ENCODE data around the gene ARL1.
"Not testable (repeated sequence)": the region's sequence is repeated elsewhere in the genome, so short reads cannot be mapped to it uniquely, and the experiment has no call there.

The ARL1 gene

DNA sequence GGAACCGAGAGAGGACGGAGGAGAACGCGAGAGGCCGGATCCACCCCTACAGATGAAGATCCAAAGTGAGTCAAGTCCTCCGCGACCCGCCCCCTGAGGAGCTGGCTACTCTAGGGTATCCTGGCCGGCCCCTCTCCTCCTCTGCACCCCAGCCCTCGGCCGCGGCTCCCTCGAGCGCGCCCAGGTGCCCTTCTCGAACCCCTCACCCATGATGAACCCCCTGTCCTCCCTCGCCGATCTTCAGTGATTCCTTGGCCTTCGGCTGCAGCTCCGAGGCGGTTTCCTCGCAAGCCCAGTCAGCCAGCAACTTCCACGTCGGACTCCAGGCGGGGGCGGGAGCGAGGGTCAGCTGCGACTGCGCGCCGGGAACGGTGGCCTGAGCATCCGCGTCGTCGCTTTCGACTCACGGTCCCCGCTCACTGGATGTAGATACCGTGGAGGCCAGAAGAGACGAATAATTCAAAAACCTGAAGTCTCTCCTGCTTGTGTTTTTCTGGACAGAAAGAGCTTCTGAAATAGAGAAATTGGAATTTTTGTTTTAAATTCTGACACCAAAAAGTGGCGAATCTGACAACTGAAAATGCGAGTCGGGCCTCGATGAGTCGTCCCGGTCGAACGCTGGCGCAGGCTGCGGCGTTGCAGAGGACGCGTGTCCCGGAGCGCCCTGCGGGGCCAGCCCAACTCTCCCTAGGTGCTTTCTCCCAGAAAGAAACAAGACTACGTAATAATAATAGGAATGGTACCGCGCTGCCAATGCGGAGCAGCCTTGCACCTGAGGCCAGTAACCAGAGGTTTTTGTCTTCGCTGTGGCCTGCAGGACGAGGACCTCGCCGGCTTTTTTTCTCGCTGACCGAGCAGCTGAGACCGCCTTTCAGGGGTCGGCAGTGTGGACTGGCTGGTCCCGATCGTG is at the start of gene ARL1:
Gene ARL1 (minus strand): TSS at position 337 of the 910 bp plus-strand sequence. CDS start 127 bp downstream, at position 210.
- DNase-seq (ENCODE audit: low spot score) (peak; percentile 63), FAIRE-seq (no peak)

DNA sequence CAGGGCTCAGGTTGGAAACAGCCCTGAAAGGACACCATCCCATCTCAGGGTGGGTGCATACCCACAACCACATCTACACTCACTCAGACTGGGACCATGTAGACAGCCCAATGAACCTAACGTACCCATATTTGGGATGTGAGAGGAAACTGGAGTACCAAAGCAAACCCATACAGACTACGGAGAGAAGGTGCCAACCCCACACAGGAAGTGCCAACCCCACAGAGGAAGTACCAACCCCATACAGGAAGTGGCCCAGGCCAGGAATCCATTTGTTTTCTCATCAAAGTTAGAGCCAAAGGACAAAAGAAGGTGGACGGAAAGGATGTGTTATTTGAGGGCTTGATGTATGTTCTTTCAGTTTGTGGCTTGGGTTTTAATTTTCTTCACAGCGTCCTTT is 48.1 kb upstream of the ARL1 start:
- FAIRE-seq (no peak), DNase-seq (ENCODE audit: low spot score) (no peak)

GRCh38 chr12:101441461-101442224 is 34.1 kb upstream of the ARL1 start:
- FAIRE-seq (no peak), DNase-seq (ENCODE audit: low spot score) (no peak)

- FAIRE-seq, result no peak
These were observed 31.7 kb upstream of the ARL1 start for GRCh38 chr12:101439236-101439635.

GRCh38 chr12:101436136-101436535 is 28.6 kb upstream of the ARL1 start:
- FAIRE-seq (no peak), DNase-seq (ENCODE audit: low spot score) (no peak)

More at GRCh38 chr12:101439236-101439635, 31.7 kb upstream of the ARL1 start:
- no peak for DNase-seq (ENCODE audit: low spot score)

GRCh38 chr12:101430456-101430855 is 22.9 kb upstream of the ARL1 start:
- FAIRE-seq (no peak), DNase-seq (ENCODE audit: low spot score) (no peak)

- FAIRE-seq, result no peak
- DNase-seq (ENCODE audit: low spot score), result no peak
These were observed 17.0 kb upstream of the ARL1 start for GRCh38 chr12:101424620-101425019.

DNA sequence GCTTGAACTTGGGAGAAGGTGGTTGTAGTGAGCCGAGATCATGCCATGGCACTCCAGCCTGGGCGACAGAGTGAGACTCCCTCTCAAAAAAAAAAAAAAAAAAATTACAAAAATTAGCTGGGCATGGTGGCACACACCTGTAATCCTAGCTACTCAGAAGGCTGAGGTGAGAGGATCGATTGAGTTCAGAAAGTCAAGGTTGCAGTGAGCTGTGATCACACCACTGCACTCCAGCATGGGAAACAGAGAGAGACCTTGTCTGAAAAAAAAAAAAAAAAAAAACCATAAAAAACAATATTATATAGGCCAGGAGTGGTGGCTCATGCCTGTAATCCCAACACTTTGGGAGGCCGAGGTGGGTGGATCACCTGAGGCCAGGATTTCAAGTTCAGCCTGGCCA is 14.5 kb upstream of the ARL1 start:
- FAIRE-seq; DNase-seq (ENCODE audit: low spot score): not testable (repeated sequence)

DNA sequence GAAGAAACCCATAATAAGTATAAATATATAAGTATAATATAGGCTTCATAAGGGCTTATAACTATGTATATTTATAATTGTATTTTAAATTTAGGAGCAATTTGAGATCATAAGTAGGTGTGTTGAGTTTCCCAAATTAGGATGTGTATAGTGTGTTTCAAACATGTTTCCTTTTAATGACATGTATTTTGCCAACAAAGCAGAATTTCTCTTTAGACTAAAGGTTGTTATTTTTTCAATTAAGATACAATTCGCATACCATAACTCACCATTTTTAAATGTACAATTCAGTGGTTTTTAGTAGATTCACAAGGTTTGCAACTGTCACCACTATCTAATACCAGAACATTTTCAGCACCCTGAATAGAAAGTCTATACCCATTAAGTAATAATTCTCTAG is 7.7 kb upstream of the ARL1 start:
- DNase-seq (ENCODE audit: low spot score), result no peak
- FAIRE-seq, result no peak

DNA sequence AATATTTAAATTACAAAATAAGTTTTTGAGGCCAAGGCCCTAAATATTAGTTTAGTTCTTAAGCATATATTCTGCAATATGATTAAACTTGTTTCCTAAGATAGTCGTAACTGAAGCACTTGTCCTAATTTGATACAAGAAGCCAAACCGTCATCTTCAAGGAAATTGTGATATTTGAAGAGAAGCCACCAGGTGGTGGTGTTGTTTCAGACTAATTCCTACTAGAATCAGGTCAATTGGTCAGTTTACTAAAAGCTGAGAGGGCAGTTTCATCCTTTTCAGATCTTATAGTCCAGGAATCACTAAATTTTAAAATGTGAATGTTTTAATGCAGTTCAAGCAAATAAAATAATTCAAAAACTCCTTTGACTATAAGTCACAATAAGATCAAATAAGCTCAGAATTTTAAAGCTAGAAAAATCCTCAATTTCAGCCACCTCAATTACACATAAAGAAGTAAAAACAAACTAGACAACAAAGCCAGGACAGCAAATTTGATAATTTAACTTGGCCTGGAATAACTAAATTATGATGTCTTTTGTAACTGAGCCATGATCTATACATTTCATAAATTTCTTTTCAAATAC is 7.1 kb upstream of the ARL1 start:
- DNase-seq (ENCODE audit: low spot score), result peak; percentile 41
- FAIRE-seq, result peak; percentile 77

- DNase-seq (ENCODE audit: low spot score); FAIRE-seq: not testable (repeated sequence)
These were observed 2.6 kb upstream of the ARL1 start for GRCh38 chr12:101410169-101410568.

- DNase-seq (ENCODE audit: low spot score) (no peak), FAIRE-seq (no peak)
These were observed 530 bp downstream of the ARL1 start for GRCh38 chr12:101407049-101407435.

DNA sequence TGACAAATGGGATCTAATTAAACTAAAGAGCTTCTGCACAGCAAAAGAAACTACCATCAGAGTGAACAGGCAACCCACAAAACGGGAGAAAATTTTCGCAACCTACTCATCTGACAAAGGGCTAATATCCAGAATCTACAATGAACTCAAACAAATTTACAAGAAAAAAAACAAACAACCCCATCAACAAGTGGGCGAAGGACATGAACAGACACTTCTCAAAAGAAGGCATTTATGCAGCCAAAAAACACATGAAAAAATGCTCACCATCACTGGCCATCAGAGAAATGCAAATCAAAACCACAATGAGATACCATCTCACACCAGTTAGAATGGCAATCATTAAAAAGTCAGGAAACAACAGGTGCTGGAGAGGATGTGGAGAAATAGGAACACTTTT is 16.4 kb downstream of the ARL1 start:
- not testable (repeated sequence) for DNase-seq (ENCODE audit: low spot score); FAIRE-seq

DNA sequence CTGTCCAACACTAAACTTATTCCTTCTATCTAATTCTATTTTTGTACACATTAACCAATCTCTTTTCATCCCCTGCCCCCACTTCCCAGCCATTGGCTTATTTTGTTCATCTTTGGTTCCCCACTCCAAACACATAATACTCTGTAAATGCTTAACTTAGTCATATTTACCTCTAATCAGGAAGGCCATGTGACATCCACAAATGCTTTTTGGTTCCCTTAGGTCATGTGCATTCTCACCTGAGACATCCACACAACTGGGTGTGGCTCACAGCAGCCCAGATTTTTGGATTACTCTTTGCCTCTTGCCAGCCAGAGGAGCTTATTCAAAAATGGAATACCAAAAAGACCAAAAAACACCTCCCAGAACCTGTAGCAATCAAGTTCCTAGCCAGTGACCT is 28.4 kb downstream of the ARL1 start:
- DNase-seq (ENCODE audit: low spot score) (no peak), FAIRE-seq (no peak)

DNA sequence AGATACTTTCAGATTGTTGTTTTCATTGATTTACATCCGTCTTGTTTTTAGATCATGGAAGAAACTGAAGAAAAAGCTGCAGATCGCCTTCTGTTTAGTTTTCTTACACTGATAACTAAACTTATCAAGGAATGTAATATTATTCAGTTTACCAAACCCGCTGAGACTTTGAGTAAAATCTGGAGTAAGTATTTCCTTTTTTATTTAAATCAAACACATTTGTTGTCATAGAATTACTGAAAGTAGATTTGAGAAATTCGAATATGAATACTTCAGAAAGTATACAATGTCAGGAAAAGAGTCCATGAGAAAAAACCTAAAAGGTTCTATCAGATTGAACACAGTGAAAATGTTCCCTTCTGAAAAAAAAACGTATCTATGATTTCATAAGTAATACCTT is 32.0 kb downstream of the ARL1 start:
- FAIRE-seq (no peak), DNase-seq (ENCODE audit: low spot score) (no peak)

DNA sequence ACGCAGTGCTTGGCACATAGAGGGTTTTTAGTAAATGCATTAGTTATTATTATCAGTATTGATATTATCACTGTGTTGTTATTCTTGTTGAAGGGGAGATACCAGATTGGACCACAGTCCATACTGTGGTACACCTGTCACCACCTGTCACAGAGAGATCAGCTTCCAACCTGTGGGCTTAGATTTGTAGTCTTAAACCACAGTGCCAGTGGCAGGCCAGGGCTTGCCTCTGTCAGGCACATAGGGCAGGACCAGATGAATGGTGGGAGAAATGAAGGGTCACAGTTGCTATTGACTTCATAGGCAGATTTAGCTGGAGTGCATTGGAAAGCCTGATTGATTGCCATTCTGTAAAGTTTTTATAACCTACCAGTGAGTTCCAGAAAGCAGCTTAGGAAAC is 35.1 kb downstream of the ARL1 start:
- no peak for FAIRE-seq
- no peak for DNase-seq (ENCODE audit: low spot score)

GRCh38 chr12:101368016-101368415 is 39.6 kb downstream of the ARL1 start:
- no peak for FAIRE-seq
- no peak for DNase-seq (ENCODE audit: low spot score)

- FAIRE-seq, result no peak
- DNase-seq (ENCODE audit: low spot score), result no peak
These were observed 46.1 kb downstream of the ARL1 start for GRCh38 chr12:101361455-101361854.

DNA sequence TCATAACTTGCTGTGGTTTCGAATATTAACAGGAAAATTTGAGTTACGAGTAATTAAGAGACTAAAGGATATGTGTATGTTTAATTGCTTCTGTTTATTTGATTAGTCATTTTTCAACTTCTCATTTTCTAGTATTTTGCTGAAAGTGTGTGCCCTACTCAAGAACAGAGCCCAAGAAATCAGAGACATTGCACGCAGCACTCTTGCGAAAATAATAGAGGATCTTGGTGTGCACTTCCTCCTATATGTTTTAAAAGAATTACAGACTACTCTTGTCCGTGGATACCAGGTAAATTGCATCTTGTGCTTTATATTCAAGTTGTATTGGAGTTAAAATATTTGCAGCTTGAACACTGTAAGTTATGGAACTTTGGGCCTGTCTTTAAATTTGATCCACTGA is 50.8 kb downstream of the ARL1 start:
- FAIRE-seq (no peak), DNase-seq (ENCODE audit: low spot score) (no peak)

DNA sequence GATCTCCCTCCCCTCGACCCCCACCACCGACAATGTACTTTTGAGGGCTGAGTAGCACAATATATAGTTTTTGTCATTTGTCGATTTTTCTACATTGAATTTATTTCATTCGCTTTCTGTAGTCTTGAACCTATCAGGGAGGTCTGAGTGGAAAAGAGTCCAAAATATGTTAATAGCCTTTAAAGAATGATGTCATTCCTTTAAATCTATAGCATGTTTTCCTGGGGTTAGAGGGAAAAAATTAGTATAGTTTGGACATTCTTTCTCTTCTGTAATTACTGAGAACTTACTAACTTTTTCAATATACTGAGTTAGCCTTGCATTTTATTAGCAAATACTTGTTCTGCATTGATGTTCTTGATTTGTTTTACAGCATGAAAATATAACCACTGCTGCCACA is 55.9 kb downstream of the ARL1 start:
- DNase-seq (ENCODE audit: low spot score), result no peak
- FAIRE-seq, result no peak

GRCh38 chr12:101343893-101344292 is 63.7 kb downstream of the ARL1 start:
- FAIRE-seq (no peak), DNase-seq (ENCODE audit: low spot score) (no peak)

All from RCC 7860 (cell line).